NCI-H2171 (cell line): Measurements from ENCODE around the gene GET3.
A peak's percentile ranks its signal among the peaks of the same experiment; 100 is the strongest.
"Not testable (repeated sequence)": the region's sequence is repeated elsewhere in the genome, so short reads cannot be mapped to it uniquely, and the experiment has no call there.

Source experiments
- DNase-seq: peaks from one replicate; lab custom pipeline; 2025; lab: John Stamatoyannopoulos, UW

Gene GET3

DNA sequence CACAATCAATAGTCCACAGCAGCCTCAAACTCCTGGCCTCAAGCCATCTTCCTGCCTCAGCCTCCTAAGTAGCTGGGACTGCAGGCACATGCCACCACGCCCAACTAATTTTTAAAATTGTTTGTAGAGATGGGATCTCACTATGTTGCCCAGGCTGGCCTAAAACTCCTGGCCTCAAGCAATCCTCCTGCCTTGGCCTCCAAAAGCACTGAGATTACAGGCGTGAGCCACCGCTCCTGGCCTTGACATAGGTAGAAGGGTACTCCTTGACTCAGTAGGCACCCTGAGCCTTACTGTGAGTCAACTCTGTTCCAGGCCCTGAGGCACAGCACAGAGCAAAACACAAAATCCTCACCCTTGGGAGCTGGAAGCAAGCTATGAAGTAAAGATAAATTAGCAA is 21.4 kb upstream of the GET3 start:
- DNase-seq: no peak

DNA sequence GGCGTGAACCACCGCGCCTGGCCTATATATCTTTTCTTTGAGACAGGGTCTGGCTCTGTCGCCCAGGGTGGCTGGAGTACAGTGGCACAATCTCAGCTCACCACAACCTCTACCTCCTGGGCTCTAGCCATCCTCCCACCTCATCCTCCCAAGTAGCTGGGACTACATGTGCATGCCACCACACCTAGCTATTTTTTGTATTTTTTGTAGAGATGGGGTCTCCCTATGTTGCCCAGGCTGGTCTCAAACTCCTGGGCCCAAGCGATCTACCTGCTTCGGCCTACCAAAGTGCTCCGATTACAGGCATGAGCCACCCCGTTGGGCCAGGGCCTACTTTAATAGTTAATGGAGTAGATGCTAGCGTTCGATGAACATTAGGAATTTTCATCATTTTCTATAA is 17.0 kb upstream of the GET3 start:
- DNase-seq: no peak

DNA sequence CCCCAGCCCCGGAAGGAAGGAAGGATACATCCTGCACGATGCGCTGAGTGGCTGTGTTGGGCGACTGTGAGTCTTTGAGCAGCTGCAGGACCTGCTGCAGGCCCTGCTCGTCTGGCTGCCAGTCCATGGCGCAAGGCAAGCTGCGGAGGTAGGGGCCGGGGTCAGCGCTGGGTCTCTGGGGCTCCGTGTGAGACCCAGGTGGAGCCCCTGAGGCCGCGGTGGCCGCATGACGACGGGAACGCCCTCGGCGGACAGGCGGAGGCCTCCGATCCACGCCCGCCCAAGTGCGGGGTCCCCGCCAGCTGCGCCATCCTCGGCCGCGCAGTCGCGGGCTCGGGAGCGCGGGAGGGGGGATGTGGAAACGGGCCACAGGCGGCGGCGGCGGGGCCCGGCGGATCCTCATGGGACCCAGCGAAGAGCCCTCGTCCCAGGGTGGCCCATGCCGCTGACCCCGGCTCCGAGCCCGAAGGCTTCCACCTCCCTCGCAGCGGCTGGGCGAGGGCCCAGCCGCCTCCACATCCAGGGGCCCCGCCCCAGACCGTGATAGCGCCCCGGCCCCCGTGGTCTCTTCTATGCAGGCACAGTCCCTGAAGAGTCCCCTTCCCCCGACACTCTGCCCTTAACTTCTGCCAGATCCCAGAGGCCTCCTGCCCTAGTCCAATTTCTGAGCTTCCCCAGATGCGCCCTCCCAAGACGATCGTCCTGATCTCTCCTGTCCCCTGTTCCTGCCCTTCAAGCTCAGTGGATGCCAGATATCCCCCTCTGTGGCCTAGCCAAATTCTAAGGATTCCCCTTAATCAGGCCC is 16.2 kb upstream of the GET3 start:
- DNase-seq: no peak

DNA sequence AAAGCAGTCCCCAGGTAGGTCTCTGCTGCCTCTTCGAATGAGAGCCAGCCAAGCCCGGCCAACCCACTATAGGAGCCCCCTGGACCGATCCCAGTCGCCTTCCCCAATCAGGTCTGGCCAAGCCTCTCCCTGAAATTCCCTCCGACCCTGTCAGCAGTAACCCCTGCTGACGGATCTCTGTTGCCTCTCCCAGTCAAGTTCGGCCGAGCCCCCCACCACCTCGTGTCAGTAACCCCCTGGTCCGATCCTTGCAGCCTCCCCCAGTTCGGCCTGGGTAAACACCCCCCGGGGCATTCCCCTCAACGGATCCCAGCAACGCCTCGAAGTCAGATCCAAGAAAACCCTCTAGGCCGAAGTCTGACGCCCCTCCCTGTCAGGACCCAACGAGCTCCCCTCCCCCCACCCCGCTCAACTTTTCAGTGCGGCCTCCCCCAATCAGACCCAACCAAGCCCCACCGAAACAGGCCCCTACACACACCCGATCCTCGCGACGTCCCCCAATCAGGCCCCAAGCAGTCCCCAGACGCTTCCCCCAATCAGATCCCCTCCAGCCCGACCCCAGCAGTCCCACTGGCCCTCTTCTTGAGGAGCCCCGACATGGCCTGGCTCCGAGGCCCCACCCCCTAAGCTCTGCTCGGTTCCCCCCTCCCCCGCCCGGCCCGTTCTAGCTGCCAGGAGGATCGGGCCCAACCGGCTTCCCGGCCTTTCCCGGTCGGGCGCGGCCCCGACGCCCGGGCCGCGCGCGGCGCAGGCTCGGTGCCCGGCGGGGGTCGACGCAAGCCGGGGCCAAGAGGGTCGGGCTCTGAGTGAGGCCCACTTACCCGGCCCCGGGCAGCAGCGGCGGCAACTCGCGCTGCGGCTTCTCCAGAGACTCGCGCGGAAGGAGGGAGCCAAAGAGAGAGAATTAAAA is 15.4 kb upstream of the GET3 start:
- peak; percentile 44 for DNase-seq

DNA sequence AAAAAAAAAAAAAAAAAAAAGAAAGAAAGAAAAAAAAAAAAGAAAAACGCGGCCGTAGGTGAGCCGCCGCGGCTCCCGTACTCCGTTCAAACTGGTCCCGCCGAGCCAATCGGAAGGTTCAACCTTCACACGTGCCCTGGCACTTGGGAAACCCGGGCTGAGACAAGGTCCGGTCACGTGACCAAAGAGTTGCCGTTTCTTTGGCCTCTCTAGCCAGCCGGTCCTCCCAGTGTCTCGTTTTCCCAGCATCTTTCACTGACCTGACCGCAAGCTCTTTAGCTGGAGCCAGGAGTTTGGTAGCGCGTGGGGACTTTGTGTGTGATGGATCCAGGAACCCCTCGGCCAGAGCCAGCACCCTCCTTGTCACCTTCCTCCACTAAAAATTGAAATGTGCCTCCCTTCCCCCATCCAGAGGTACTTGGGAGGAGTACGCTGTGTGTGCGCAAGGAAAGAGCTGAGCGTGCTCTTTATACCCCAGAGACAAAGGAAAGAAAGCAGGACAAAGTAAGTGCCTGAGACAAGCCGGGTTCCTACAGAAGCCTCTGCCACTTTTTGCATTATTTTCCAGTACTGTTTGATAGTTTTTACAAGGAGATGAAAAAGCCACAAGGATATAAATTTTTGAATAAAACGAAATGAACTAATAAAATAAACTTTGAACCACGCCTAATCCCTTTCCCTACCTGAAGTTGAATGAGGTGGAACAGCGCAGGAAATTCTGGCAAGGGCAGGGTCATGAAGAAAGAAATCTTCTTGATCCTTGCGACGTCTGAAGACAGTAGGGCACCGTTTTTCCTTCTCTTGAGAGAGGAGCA is 14.5 kb upstream of the GET3 start:
- peak; percentile 99 for DNase-seq

DNA sequence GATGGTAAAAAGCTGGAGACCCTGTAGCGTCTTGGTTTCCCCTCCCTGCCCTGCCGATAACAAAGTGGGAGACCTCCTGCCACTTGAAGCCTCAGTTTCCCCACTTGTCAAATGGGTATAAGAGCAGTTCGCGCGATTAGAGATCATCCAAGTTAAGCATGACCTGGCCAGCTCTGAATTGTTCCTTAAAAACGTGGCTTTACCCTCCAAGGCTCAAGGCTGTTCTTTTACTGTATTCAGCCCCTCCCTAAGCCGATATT is 14.0 kb upstream of the GET3 start:
- DNase-seq: peak; percentile 26

DNA sequence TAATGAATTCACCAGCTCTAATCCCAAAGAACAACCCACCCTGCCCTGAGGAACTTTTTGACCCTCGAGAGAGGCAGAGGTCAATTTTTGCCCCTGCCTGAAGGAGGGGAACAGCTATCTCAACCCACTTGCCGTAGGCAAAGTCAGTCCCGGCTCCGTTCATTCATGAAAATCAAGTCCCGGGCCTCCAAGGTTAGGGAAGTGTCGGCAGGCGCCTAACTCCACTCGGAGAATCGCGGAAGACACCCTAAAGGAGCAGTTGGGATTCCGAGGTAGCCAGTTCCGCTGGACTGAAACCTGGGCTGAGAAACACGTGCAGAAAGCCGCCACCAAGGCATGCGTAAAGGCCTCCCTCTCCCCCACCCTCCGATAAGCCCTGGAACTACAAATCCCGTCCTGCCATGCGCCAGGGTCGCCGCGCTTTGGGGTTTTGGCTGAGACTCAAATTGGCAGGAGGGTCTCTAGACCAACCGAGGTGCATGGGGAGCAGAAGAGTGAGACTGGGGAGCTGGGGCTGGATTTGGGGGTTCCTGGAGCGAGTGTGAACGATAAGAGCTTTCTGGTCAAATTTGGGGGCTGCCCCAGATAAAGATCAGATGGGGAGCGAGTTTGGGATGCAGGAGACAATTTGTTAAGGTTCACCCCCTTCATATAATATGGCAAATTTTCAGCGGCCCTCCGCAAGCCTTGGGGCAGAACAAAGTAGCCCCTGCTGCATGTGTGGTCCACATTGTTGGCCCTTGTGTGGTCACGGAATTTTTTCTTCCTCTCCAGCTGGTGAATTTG is 13.5 kb upstream of the GET3 start, which contains the start of gene TNPO2:
Gene TNPO2, minus strand, starts transcription at position 292 of the 786 bp plus-strand sequence. CDS start 2,955 bp downstream, outside the sequence.
- peak; percentile 77 for DNase-seq

DNA sequence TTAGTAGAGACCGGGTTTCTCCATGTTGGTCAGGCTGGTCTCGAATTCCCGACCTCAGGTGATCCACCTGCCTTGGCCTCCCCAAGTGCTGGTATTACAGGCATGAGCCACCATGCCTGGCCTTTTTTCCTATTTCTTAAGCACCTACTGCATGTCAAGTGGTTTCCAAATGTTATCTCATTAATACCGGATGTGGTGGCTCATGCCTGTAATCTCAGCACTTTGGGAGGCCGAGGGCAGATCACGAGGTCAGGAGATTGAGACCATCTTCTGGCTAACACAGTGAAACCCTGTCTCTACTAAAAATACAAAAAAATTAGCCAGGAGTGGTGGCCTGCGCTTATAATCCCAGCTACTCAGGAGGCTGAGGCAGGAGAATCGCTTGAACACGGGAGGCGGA is 11.7 kb upstream of the GET3 start:
- not testable (repeated sequence) for DNase-seq

DNA sequence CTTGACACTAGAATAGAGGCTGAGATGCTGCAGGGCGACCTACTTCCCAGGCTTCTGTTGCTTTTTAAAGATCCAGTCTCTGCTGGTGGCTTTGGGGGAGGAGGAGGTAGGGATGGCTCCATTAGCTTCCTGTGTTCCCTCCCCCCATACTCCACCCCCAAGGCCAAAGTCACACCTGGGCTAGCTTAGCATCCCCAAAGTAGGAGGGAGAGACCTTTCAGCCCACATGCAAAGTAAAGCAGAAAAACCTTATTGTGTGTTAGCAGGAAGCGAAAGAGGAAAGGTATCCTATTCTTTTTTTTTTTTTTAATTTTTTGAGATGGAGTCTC is 10.3 kb upstream of the GET3 start:
- no peak for DNase-seq

DNA sequence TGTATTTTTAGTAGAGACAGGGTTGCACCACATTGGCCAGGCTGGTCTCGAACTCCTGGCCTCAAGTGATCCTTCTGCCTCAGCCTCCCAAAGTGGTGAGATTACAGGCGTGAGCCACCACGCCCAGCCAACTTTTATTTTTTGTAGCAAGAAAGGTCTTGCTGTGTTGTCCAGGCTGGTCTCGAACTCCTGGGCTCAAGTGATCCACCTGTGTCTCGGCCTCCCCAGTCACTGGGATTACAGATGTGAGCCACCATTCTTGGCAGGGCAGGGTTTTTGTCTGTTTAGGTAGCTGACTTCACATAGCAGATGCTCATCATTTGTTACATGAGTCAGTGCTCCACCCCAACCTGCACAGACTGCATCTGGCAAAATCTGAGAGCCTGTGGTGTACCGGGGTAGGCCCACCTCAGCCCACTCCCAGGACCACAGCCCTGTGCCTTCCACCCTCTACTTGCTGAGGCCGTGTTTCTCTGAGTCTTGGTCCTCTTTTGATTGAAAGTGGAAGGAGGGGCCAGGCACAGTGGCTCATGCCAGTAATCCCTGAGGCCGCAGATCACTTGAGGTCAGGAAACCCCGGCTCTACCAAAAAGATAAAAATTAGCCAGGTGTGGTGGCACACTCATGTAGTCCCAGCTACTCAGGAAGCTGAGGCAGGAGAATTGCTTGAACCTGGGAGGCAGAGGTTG is 9.4 kb upstream of the GET3 start:
- no peak for DNase-seq

DNA sequence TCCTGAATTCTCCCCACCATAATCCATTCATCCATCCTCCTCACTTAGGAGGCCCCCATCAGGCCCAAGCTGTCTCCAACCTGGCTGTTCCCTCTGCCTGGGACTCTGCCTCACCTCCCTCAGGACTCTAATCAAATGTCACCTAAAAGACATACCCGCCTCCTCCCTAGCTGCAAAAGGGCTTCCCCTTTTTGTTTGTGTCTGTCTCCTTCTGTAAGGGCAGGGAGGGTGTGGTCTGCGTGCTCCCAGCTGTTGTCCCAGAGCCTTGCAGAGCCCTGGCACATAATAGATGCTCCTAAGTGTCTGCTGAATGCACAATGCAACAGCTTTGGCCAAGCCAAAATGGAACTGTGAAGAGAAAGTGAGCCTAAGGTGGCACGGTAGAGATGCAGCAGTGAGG is 7.2 kb upstream of the GET3 start:
- no peak for DNase-seq

DNA sequence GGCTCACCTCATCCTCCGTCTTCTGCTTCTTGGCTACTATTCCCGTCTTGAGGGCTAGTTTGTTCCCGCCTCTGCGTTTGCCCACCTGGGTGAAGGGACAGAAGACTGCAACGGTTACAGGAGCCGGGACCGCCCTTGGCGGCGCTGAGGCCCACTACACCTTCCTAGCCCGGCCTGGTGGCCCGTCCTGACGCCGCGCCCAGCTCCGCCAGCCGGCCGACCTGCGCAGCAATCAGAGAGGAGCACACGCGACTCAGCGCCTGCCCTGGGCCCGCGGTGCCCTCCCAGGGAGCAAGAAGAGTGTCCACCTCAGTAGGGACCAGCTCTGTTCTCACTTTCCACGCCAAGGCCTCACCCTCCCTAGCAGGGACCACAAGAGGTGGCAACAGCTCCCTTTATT is 6.0 kb upstream of the GET3 start:
- DNase-seq: no peak

DNA sequence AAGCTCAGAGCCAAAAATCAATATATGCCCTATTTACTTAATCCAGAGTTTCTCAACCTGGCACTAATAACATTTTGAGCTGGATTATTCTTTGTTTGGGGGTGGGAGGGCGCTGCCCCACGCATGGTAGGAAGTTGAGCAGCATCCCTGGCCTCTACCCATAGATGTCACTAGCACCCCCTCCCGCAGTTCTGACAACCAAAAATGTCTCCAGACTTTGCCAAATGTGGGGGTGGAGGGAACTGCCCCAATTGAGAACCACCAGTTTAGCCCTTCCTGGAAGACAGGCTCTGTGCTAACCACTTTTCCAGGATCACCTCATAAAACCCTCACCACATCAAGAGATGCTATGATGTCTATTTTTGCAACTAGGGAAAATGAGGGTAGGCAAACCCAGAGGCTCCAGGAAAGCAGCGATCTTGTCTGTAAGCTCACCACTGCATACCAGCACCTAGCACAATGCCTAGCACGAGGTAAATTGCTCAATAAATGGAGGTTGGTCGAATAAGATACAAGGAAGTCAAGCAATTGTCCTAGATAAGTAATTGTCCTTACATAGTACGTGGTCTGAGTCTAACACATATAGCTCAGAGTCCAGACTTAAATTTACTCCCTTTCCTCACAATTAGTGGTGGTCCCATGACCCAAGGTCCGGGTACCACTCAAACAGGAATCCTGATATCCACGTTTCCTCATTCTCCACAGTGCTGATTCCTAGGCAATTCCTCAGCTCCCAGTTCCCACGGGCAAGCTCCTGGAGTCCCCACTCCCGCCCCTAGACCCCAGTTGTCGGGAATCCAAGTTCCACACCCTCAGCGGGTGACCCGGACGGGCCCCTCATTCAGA is 3.7 kb upstream of the GET3 start:
- DNase-seq: peak; percentile 11

DNA sequence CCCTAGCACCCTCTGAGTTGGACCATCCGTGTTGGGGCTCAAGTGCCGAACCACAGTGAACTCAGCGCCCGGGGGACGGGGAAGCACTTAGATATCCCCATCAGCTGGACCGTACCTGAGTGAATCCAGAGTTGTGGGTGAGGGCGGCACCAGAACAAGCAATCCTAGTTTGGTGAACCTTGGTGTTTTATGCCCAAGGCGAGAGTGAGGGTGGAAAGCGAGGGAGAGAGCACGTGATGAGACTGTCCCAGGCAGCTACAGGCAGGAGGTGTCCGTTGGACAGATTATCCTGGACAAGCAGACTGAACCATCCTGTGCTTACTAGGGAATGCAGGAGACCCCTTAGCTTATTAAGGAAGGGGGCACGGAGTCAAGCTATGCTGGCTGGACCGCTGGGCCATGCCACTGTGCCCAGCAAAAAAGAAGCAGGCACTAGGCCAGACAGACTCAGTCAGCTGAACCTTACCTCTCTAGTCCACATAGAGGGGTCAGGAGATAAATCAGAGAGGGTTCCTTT is 596 bp downstream of the GET3 start:
- DNase-seq: no peak

DNA sequence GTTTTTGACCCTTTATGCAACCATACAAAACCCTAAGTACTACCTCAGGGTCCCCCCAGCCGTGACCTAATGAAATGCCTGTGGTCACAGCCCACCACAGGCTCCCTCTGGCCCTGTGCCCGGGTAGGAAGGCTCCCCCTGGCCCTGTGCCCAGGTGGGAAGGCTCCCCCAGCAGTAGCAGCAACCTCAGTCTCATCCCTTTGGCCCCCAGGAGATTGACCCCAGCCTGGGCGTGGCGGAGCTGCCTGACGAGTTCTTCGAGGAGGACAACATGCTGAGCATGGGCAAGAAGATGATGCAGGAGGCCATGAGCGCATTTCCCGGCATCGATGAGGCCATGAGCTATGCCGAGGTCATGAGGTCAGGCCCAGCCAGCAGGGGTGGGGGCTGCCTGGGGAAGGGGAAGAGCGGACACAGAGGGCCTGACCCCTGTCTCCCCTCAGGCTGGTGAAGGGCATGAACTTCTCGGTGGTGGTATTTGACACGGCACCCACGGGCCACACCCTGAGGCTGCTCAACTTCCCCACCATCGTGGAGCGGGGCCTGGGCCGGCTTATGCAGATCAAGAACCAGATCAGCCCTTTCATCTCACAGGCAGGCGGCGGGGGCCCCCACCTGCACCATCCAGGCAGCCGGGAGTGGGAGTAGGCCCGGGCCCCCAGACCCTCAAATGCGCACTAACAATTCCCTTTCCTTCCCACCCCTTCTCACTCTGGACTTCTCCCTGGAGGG is 8.0 kb downstream of the GET3 start:
- no peak for DNase-seq

DNA sequence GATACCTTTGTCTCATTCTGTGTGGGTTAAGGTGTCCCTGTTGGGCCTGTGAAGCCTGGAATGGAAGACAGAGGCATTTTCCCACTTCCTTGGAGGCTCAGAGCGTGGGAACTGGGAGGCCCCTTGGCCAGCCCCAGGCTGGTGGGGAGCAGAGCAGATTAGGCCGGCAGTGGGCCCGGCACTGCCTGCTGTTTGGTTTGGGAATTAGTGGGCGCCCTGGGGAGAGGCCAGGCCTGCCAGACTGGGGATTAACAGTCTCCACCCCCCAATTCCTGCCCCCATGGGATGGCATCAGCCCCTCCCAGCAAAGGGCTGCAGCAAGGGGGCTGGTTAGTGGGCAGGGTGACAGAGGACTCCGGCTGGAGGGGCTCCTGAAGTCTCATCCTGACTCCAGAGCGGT is 11.2 kb downstream of the GET3 start:
- DNase-seq: no peak

DNA sequence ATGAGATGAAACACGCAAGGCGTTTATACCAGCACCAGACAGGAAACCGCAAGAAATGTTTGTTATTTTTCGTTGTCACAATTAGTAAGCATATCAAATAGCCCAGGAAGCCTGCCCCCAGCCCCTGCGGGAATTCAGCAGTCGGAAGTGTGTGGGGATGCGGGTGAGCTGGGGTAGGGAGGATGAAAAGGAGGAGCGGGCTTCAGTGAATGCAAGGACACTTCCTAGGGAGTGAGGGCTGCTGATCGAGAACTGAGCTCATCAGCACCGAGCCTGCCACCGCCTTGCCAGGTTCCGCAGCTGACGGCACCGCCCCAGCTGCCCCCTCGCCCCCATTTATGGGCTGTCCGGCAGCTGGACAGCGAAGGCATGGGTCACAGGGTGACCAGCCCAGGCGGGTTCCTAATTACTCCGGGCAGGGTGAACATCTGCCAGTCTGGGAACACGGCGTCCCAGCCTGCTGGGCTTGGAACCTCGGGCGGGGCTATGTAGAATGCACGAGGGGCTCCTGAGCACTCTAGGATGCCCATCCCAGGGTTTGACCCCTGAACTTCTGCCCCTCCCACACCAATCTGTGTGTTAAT is 12.7 kb downstream of the GET3 start:
- peak; percentile 41 for DNase-seq

DNA sequence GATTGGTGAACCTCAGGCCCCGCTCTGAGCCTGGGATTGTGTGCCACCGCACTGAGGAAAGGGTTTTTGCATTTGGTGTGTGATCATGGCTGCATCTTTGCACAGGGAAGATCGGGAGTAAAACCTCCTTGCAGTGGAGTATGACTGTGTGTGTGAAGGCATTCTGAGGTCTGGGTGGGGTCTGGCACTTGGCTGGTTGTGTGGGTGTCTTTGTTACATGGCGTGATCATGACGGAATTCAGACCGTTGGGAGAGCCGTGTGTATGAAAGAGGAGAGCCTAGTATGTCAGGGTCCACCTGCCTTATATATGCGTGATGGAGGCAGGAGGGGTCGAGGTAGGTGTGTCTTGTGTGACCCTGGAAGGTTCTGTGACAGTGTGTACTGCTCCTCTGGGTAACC is 13.6 kb downstream of the GET3 start:
- no peak for DNase-seq

DNA sequence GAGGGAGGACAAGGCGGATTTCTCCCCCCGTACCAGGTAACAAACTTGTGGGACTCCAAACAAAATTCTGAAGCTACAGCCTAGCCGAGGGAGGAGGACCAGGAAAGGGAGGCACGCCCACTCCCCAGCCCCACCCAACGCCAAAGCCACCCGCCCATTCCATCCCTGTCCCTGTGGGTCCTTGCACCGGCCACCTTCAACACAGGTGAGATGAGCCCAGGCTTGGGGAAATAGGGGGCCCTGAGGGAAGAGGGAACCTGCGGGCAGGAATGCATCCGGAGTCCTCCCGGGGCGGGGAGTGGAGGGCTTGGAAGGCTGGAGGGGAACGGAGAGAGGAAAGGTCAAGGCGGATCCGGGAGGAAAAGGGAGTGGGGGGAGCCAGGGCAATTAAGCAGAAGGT is 14.3 kb downstream of the GET3 start, which contains the start of gene BEST2:
Gene BEST2, plus strand, starts transcription at position 157 of the 400 bp plus-strand sequence. CDS start 802 bp downstream, outside the sequence.
- DNase-seq: no peak
